NCI-H748 (cell line): Measurements from ENCODE around the gene SSC4D.
"Not testable (repeated sequence)": the region's sequence is repeated elsewhere in the genome, so short reads cannot be mapped to it uniquely, and the experiment has no call there.

ENCODE experiments used
- DNase-seq: peaks from one replicate; lab custom pipeline; 2025; ENCODE audit not compliant: unreplicated experiment; lab: John Stamatoyannopoulos, UW

The SSC4D gene

DNA sequence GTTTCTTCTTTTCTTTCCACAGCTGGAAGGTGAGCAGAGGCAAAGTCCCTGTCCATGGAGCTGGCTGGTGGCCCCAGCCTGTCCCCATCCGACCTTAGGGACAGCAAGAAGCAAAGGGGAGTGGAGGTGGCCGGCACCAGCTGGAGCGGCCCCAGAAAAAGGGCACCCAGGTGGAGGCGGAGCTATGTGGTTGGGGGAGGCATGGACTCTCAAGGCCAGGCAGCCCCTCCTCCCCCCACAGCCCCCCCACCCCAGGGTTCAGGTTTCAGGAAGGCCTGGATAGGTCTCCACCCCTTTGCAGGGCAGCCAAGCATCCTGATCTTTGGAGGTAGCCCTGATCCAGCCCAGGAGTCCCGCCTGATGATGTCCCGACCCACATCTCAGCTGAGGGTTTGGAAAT is at the start of gene SSC4D:
Gene SSC4D, minus strand, starts transcription at position 161 of the 400 bp plus-strand sequence. CDS start 5,258 bp downstream, outside the sequence.
- DNase-seq: no peak

DNA sequence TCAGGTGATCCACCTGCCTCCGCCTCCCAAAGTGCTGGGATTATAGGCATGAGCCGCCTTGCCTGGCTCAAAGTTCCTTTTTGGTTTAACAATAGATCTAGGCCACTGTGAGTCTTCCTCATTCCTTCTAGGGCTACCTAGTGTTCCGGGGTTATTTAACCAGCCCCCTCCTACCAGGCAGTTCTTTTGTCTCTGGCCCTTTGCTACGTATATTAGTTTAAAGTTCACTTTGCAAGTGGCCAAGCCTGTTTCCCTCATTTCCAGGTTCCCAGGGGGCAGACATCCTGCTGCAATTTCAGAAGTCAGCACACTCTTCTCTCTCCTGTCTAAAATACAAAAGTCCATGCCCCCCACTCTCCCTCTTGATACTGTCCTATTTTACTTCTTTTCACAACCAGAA is 49.0 kb upstream of the SSC4D start:
- not testable (repeated sequence) for DNase-seq

DNA sequence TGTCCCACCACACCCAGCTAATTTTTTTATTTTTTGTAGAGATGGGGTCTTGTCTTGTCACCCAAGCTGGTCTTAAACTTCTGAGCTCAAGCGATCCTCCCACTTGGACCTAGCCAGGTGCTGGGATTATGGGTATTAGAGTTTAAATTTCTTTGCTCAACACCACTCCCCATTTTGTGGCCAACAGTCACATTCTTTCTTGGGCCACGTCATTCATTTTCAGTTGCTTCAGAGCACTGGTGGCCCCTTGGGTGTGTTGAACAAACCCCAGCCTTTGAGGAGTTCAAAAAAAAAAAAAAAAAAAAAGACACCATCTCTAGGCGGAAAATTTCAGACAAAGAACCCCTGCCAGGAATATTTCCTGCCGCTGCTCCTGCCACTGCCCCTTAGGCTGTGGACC is 47.5 kb upstream of the SSC4D start:
- not testable (repeated sequence) for DNase-seq

DNA sequence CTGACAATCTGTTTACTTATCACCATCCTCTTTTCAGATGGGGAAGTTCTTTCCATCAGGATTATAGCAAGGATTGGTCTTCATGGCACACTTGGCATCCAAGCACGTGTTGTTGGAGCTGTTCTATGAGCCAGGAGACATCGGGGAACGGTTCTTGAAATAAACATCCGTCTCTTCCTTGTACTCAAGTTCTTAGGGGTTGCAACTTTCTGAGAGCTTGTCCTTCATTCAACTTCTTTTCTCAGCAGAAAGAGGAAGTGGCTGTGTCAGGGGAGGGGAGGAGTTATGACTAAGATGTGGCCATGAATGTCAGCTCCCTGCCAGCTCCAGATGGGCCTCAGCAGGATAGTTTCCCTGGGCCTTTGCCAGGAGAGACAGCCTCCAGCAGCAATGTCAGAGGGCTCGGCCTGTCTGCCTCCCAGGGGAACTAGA is 36.1 kb upstream of the SSC4D start:
- DNase-seq: not testable (repeated sequence)

DNA sequence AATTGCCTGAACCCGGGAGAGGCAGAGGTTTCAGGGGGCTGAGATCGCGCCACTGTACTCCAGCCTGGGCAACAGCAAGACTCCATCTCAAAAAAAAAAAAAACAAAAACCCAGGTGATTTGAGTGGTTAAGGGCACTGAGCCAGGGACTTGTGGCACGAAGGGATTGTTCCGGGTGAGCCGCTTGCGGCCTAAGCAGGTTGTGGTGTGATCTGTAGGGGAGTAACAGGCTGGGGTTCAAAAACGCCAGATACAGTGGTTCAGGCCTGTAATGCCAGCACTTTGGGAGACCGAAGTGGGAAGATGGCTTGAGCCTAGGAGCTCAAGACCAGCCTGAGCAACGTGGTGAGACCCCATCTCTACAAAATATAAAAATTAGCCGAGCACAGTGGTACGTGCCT is 34.3 kb upstream of the SSC4D start:
- not testable (repeated sequence) for DNase-seq

DNA sequence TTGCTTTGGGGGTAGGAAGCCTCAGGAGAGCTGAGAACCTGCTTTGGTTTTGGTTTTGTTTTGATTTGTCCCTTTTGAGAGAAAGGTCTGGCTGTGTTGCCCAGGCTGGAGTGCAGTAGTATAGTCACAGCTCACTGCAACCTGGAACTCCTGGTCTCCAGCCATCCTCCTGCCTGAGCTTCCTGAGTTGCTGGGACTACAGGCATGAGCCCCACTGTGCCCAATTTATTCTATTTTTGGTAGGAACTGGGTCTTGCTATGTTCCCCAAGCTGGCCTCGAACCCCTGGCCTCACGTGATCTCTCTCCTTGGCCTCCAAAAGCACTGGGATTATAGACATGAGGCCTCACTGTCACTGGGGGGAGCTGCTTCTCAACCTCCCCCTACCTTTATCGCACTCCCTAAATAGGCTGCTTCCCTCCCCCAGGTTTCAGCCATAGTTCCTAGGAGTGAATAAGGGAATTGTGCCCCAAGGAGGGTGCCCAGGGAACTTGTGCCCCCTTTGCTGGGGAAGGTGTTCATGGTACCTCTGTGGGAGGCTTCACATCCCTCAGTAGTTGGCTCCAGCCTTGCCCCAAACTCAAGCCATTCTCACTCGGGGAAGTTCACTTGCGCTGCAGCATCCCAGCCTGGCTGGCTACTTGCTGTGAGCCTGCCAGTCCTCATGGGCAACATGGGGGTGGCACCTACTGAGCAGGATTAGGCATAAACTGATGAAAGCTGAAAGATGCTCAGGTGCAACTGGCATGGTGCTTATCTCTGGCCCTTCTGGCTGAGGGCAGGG is 33.4 kb upstream of the SSC4D start:
- DNase-seq: not testable (repeated sequence)

DNA sequence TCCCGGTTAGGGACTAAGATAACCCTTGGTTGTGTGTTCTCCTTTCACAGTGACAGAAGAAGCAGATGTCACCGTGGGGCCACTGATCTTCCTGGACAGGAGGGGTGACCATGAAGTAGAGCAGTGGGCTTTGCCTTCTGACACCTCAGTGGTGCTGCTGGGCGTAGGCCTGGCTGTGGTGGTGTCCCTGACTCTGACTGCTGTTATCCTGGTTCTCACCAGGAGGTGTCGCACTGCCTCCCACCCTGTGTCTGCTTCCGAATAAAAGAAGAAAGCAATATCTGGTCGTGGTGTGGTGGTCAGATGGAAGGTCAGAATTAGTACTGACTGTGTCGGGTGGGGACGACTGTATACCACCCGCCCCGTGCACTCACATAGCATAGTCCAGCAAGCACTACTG is 32.3 kb upstream of the SSC4D start:
- DNase-seq: not testable (repeated sequence)

DNA sequence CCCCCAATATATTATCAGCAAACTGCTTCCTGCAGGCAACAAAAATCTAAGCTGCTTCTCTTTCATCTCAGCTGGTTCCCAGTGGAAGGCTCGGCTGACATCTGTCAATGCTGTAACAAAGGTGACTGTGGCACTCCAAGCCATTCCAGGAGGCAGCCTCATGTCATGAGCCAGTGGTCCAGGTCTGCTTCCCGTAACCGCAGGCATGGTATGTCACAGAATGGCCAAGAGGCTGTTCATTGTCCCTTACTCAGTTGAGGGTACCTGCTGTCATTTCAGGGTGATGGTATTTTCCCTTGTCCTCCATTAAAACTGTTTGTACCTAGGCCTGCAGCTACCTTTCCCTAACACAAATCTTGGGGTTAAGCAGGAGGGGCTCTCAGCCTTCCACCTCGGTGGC is 30.9 kb upstream of the SSC4D start:
- DNase-seq: not testable (repeated sequence)

DNA sequence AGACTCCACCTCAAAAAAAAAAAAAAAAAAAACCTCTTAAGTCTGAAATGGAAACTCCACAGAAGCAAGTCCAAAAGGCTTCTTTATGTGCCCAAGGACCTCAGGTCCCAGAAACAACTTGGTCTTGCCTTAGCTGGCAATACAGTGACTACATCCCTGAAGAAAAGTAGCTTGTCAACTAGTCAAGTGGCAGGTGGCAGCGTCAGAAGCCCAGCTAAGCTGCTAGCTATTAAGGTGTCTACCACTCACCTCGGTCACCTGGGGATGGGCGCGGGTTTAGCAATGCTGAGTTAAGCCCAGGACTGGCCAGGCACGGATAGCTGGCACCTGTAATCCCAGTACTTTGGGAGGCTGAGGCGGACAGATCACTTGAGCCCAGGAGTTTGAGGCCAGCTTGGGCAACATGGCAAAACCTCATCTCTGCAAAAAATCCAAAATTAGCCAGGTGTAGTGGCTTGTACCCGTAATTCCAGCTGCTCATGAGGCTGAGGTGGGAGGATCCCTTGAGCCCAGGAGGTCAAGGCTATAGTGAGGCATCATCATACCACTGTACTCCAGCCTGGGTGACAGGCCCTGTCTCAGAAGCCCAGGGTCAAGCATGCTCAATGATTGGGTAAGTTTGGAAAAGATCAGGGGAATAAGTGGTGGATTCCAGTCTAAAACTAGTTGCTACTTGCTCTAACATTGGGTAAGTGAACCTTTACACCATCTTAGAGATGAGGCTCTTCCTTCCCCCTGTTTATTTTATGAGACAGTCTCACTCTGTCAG is 29.8 kb upstream of the SSC4D start:
- DNase-seq: not testable (repeated sequence)

DNA sequence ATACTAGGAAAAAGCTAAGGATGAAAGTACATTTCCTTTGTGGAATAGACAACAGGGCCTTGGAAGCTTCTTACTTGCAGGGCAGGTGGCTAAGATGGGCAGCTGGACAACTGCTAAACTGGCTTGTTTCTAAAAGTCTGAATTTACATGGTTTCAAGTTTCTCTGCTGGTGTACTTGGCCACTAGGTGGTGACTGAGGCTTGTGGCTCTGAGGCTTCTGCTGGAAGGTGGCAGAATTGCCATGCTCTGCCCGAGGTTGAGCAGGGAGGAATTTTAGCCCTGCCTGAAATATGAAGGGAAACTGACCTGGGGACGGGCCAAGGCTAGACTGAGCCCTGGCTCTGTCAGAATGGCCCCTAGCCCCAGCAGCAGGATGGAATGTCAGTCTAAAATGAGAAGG is 28.4 kb upstream of the SSC4D start:
- peak; percentile 82 for DNase-seq

DNA sequence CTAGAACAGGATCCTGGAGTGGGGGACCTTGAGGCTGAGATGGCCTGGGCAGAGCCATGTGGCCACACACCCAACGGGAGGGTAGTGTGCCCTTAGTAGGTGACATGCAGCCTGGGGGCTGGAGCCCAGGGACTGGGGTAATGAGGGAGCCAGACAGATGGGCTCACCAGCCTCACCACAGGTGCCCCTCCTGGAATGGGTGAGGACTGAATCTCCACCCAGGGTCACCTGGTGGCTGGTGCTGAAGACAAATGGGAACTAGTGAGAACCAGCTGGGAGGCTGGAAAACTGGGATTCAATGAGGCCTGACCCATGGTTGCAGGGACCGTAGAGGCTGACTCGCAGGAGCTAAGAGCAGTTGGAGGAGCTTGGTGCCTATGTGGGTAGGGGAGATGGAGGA is 21.3 kb upstream of the SSC4D start:
- DNase-seq: no peak

DNA sequence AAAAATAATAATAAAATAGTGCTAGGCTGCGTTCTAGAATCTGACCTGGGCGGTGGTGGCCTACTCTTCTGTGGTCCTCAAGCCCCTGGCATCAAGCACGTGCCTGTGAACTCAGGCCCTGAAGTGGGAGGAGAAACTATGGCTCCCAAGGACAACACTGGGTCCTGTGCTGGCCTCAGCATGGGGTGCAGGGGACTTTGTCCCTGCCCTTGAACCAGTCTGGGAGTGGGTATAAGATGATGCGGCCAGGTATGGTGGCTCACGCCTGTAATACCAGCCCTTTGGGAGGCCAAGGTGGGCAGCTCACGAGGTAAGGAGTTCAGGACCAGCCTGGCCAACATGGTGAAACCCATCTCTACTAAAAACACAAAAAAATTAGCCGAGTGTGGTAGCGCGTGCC is 20.7 kb upstream of the SSC4D start:
- DNase-seq: no peak

DNA sequence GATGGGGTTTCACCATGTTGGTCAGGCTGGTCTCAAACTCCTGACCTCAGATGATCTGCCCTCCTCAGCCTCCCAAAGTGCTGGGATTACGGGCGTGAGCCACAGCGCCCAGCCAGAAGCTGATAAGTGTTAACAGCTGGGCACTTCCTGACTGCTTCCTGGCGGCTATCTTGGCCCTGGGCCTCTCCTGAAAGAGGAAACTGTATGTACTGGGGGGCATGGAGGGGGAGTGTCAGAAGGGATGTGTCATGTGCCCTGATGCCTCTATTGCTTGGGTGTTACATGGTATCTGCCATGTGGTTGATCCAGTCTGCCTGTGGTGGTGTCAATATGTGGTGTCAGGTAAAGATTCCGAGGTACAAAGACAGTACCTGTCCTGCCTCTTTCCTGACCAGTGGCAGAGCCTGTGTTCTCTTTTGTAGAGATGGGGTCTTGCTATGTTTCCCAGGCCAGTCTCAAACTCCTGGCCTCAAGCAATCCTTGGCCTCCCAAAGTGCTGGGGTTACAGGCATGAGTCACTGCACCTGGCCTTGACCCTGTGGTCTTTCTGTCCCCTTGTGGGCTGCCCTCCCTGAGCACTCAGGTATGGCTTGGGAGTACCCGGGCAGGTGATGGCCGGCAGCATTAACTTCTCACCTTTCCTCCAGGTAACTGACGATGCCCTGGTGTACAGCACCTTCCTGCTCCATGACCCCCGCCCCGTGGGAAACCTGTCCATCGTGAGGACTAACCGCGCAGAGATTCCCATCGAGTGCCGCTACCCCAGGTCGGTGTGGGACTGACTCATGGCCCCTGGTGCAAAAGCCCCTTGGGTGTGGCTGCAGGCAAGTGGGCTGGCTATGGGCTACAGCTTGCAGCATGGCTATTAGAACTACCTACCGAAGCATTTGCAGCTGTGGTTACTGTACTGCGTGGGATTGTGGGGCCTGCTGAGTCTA is 19.6 kb upstream of the SSC4D start:
- no peak for DNase-seq

DNA sequence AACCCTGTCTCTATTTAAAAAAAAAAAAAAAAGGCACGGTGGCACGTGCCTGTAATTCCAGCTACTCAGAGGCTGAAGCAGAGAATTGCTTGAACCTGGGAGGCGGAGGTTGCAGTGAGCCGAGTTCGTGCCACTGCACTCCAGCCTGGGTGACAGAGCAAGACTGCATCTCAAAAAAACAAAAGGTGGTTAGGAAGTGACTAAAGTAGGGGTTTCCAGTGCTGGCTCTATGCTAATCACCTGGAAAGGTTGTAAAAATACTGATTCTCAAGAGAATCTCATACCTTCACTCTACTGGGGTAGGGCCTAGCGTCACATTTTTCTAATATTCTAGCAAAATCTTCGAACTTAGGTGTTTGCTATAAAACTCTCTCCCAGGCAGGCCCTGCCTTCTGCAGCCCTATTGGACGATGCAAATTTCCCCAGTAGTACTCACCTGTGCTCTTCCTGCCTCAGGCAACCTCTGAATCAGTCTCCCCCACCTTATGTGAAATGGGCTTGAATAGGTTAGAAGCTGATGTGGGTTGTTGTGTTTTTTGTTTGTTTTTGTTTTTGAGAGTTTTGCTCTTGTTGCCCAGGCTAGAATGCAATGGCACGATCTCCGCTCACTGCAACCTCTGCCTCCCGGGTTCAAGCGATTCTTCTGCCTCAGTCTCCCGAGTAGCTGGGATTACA is 18.8 kb upstream of the SSC4D start:
- no peak for DNase-seq

DNA sequence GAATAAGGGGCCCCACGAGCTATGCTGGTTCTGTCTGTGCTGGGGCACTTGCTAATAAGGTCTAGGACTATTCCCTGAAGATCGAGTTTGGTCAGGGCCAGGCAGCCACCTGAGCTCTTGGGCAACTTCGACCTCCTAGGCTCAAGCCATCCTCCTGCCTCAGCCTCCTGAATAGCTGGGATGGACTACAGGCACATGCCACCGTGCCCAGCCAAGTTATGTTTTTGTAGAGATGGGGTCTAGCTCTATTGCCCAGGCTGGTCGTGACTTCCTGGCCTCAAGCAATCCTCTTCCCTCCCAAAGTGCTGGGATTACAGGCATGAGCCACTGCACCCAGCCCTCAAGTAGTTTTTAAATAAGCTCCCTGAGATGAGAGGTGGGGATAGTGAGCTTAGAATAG is 18.1 kb upstream of the SSC4D start:
- no peak for DNase-seq

DNA sequence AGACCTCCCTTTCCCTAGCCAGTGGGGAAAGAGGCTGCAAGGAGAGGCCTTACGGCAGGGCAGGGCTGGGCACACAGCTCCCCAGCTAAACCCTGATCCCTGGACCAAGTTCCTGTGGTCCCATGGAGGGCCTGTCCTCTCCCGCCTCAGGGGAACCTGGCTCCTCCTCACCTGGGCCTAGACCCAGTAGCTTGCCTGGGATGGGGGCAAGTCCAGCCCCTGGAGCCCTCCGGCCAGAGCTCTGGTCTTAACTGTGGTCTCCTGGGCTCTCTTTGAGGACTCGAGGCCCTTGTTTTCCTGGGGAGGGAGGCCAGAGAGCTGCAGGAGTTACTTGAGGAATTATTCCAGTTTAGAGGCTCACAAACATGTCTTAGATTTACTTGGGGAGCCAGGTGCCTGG is 16.7 kb upstream of the SSC4D start:
- DNase-seq: no peak

DNA sequence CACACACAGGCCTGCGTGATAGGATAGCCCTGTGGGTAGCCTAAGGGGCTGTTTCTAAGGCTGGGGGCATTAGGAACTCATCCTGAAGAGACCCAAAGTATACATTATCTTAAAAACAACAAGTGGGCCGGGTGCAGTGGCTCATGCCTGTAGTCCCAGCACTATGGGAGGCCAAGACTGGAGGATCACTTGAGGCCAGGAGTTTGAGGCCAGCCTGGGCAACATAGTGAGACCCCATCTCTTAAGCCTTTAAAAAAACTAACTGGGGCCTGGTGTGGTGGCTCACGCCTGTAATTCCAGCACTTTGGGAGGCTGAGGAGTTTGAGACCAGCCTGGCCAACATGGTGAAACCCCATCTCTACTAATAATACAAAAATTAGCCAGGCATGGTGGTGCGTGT is 16.1 kb upstream of the SSC4D start:
- DNase-seq: not testable (repeated sequence)

DNA sequence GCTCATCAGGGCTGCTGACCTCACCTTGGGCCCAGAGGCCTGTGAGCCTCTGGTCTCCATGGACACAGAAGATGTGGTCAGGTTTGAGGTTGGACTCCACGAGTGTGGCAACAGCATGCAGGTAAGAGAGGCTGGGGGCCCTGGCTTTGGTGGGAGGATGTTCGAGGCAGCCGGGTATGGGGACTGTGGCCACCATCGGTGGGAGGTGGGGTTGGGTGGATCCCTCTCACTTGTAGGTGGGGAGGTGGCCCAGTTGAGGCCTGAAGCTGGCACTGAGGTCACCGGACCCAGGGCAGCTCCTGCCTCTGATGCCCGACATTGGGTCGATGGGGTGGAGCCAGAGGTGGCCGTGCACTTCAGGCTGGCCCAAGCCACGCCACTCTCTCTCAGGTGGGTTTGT is 15.7 kb upstream of the SSC4D start:
- no peak for DNase-seq

DNA sequence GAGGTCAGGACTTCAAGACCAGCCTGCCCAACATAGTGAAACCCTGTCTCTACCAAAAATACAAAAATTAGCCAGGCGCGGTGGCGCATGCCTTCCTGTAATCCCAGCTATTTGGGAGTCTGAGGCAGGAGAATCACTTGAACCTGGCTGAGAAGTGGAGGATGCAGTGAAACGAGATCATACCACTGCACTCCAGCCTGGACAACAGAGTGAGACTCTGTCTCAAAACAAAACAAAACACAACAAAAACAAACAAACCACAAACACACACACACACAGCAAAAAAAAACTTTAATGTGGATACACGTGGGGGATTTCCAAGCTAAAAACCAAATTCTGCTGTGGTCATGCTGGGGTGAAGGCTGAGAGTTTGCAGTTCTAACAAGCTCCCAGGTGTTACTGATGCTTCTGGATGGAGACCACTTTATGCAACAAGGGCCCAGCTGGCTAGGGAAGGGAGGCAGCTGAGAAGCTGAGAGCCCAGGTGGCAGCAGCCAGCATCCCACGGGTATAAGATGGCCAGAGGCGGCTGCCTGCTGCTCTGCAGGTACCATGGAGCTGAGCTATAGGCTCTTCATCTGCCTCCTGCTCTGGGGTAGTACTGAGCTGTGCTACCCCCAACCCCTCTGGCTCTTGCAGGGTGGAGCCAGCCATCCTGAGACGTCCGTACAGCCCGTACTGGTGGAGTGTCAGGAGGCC is 15.1 kb upstream of the SSC4D start, which contains the start of gene ZP3:
Gene ZP3, plus strand, starts transcription at position 538 of the 699 bp plus-strand sequence. Its CDS starts 15 bp downstream, at position 553.
- DNase-seq: no peak
